NB4 (cell line): ENCODE results near the gene COG5.

Source experiments
- CTCF ChIP-seq: IDR thresholded peaks from one replicate; pipeline ENCODE4 v1.5.1; 2012; ENCODE audit warnings: low read depth, low read length
- MAX ChIP-seq: IDR thresholded peaks from 2 replicates; pipeline ENCODE4 v1.6.1; 2011; ENCODE audit warnings: low read depth, low read length
- MYC ChIP-seq: IDR thresholded peaks from 2 replicates; pipeline ENCODE4 v1.6.1; 2011; ENCODE audit warnings: low read depth, low read length
- POLR2A ChIP-seq: IDR thresholded peaks from 2 replicates; pipeline ENCODE4 v1.6.1; 2011; ENCODE audit warnings: mild to moderate bottlenecking; ENCODE audit not compliant: insufficient read length; ENCODE audit errors: extremely low read depth

DNA sequence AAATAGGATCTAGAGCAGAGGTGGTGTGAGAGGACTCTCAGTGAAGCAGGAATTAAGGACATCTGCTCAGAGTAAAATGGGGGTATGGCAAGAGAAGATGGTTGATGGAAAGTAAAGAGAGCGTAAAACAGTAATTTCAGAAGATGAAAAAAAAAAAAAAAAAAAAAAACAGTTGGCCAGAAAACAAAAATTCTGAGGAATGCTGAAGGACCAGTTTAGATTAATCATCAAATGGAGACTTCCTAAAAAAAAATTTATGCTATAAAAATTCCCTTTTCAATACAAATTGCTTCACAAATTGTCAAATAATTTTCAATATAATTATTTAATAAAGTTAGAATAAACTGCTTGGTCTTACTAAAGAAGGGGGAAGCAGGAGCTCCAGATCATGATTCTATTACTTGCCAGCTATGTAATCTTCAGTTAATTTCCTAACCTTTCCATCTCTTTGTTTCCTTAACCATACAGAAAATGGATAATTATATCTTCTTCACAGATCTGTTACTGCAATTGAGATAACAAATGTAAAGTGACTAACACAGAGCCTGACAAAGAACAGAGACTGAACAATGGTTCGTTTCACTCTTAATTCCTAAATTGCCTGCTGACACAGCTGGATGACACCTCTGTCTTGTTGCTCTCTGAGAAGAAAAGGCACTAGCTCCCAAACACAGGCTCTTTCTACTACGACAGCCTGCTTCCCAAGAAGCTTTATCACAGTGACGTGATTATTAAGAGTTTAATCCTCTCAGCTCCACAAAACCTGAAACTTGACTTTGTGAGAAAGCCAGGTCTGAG is 158.8 kb downstream of the COG5 start:
- TF ChIP-seq POLR2A (no peak), CTCF (no peak), MAX (no peak), MYC (no peak)
